Type B pancreatic cell (in vitro differentiated cells): ENCODE measurements around the gene ZNF827. TPM values are rescaled to one million over a fixed set of nuclear protein-coding genes. Genes with fewer than 3 reads are reported as not detected.
A peak's percentile ranks its signal among the peaks of the same experiment; 100 is the strongest.

Experiments used
- DNase-seq: peaks from one replicate; pipeline ENCODE4 v3.0.0; 2021; ENCODE audit warnings: mixed read lengths; ENCODE audit not compliant: unreplicated experiment; ENCODE audit errors: extremely low spot score
- H3K27ac Mint-ChIP-seq: 2 replicates; pipeline ENCODE4 v1.8.0; 2021; ENCODE audit warnings: mild to moderate bottlenecking, mixed read lengths
- H3K27me3 Mint-ChIP-seq: 2 replicates; pipeline ENCODE4 v1.8.0; 2021; ENCODE audit warnings: mixed read lengths
- H3K36me3 Mint-ChIP-seq: 2 replicates; pipeline ENCODE4 v1.8.0; 2021; ENCODE audit warnings: mixed read lengths
- H3K4me1 Mint-ChIP-seq: one replicate; pipeline ENCODE4 v1.8.0; 2021; ENCODE audit warnings: mixed read lengths; ENCODE audit not compliant: unreplicated experiment
- H3K4me3 Mint-ChIP-seq: 2 replicates; pipeline ENCODE4 v1.8.0; 2021; ENCODE audit warnings: mild to moderate bottlenecking, mixed read lengths
- H3K9me3 Mint-ChIP-seq: 2 replicates; pipeline ENCODE4 v1.8.0; 2021; ENCODE audit warnings: mixed read lengths
- CTCF ChIP-seq: fragments of 200-600 bp; sonication (generic); conservative IDR thresholded peaks from 2 replicates; pipeline ENCODE4 v1.5.0; 2021; ENCODE audit warnings: antibody characterized with exemption, mild to moderate bottlenecking
- total RNA-seq: library from RNA; stranded (reverse); gene quantifications from 2 replicates; pipeline ENCODE4 v1.2.1, GENCODE V29; 2021; ENCODE audit warnings: low replicate concordance

Gene ZNF827
- total RNA-seq, 1 donor from 2014 or later, result 39.9 TPM

- Mint-ChIP-seq H3K4me1 (no peaks in the 10 kb centered on the region), H3K27ac (no peak overlapping the region), H3K36me3 (no peaks in the 10 kb centered on the region), H3K4me3 (no peak overlapping the region), H3K9me3 (peaks cover 2% of the 10 kb centered on the region), H3K27me3 (peaks cover 2% of the 10 kb centered on the region)
- DNase-seq, result no peak
- no peak for TF ChIP-seq CTCF
These were observed 21.4 kb upstream of the ZNF827 start for GRCh38 chr4:145960012-145960411.

- no peak for DNase-seq
- Mint-ChIP-seq H3K36me3 (no peaks in the 10 kb centered on the region), H3K27me3 (no peaks in the 10 kb centered on the region), H3K4me1 (no peaks in the 10 kb centered on the region), H3K27ac (no peak overlapping the region), H3K9me3 (no peaks in the 10 kb centered on the region), H3K4me3 (no peak overlapping the region)
- TF ChIP-seq CTCF, result no peak
These were observed 18.7 kb upstream of the ZNF827 start for GRCh38 chr4:145957302-145957701.

GRCh38 chr4:145956288-145956890 lies 17.8 kb upstream of the ZNF827 start:
- Mint-ChIP-seq H3K27ac (no peak overlapping the region), H3K4me3 (no peak overlapping the region), H3K4me1 (no peaks in the 10 kb centered on the region), H3K9me3 (no peaks in the 10 kb centered on the region), H3K27me3 (no peaks in the 10 kb centered on the region), H3K36me3 (no peaks in the 10 kb centered on the region)
- peak; percentile 86 for TF ChIP-seq CTCF
- no peak for DNase-seq

DNA sequence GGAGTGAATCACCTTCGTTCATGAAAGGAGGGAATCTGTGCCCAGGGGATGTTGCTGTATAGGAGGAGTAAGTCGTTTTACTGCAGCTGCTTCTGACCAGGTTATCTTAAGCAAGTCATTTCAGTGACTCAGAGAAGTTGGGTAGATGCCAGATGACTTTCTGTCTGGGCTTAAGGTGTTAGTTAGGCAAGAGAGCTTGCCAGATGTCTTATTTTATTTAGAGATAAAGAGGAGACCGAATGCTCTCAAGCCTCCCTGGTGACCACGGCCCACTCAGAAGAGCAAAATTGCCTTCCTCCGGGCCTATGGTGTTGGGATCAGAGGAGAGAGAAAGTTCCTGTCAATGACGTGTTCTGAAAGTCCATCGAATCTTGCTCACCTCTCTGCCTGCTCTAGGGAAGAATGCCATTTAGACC lies 16.3 kb upstream of the ZNF827 start:
- TF ChIP-seq CTCF, result no peak
- Mint-ChIP-seq H3K27me3 (no peaks in the 10 kb centered on the region), H3K27ac (no peak overlapping the region), H3K9me3 (no peaks in the 10 kb centered on the region), H3K36me3 (no peaks in the 10 kb centered on the region), H3K4me1 (no peaks in the 10 kb centered on the region), H3K4me3 (no peak overlapping the region)
- DNase-seq, result no peak

- Mint-ChIP-seq H3K27me3 (peaks cover 9% of the 10 kb centered on the region), H3K27ac (no peak overlapping the region), H3K4me1 (no peaks in the 10 kb centered on the region), H3K9me3 (no peaks in the 10 kb centered on the region), H3K36me3 (no peaks in the 10 kb centered on the region), H3K4me3 (no peak overlapping the region)
- no peak for TF ChIP-seq CTCF
- no peak for DNase-seq
These were observed 13.3 kb upstream of the ZNF827 start for GRCh38 chr4:145951931-145952330.
